Islet precursor cell (in vitro differentiated cells): Measurements from ENCODE around the gene AP3B1.
"Not testable (repeated sequence)": the region's sequence is repeated elsewhere in the genome, so short reads cannot be mapped to it uniquely, and the experiment has no call there.

Experiments used
- DNase-seq: peaks from one replicate; pipeline ENCODE4 v3.0.0-alpha.2; 2018

Gene AP3B1

GRCh38 chr5:78060421-78060820 lies 234.1 kb downstream of the AP3B1 start:
- DNase-seq, result no peak

GRCh38 chr5:78058625-78059024 lies 235.9 kb downstream of the AP3B1 start:
- no peak for DNase-seq

- no peak for DNase-seq
These were observed 237.5 kb downstream of the AP3B1 start for GRCh38 chr5:78056901-78057514.

GRCh38 chr5:78056053-78056452 lies 238.4 kb downstream of the AP3B1 start:
- no peak for DNase-seq

- no peak for DNase-seq
These were observed 243.6 kb downstream of the AP3B1 start for GRCh38 chr5:78050888-78051287.

- DNase-seq, result not testable (repeated sequence)
These were observed 247.7 kb downstream of the AP3B1 start for GRCh38 chr5:78046823-78047222.

- no peak for DNase-seq
These were observed 248.5 kb downstream of the AP3B1 start for GRCh38 chr5:78046006-78046405.

GRCh38 chr5:78041805-78042204 lies 252.7 kb downstream of the AP3B1 start:
- DNase-seq, result no peak

GRCh38 chr5:78025540-78025939 lies 269.0 kb downstream of the AP3B1 start:
- DNase-seq, result no peak

- no peak for DNase-seq
These were observed 274.8 kb downstream of the AP3B1 start for GRCh38 chr5:78019744-78020143.

- DNase-seq, result no peak
These were observed 277.5 kb downstream of the AP3B1 start for GRCh38 chr5:78016863-78017529.

- DNase-seq, result no peak
These were observed 284.5 kb downstream of the AP3B1 start for GRCh38 chr5:78009937-78010527.

- no peak for DNase-seq
These were observed 286.0 kb downstream of the AP3B1 start for GRCh38 chr5:78008356-78008967.

- no peak for DNase-seq
These were observed 287.3 kb downstream of the AP3B1 start for GRCh38 chr5:78007233-78007632.

- DNase-seq, result no peak
These were observed 288.0 kb downstream of the AP3B1 start for GRCh38 chr5:78006449-78006848.

- no peak for DNase-seq
These were observed 289.3 kb downstream of the AP3B1 start for GRCh38 chr5:78005021-78005785.

GRCh38 chr5:78004559-78004958 lies 289.9 kb downstream of the AP3B1 start:
- DNase-seq, result no peak

- no peak for DNase-seq
These were observed 290.6 kb downstream of the AP3B1 start for GRCh38 chr5:78003919-78004318.

- DNase-seq, result no peak
These were observed 291.0 kb downstream of the AP3B1 start for GRCh38 chr5:78003450-78003849.

GRCh38 chr5:78002690-78003089 lies 291.8 kb downstream of the AP3B1 start:
- no peak for DNase-seq

GRCh38 chr5:78001197-78001596 lies 293.3 kb downstream of the AP3B1 start:
- no peak for DNase-seq

GRCh38 chr5:78000191-78000590 lies 294.3 kb downstream of the AP3B1 start:
- no peak for DNase-seq

- no peak for DNase-seq
These were observed 295.1 kb downstream of the AP3B1 start for GRCh38 chr5:77999399-77999798.
